Measurements from ENCODE around the gene BCAS3.

BCAS3 gene

GRCh38 chr17:61058066-61058465 lies 380.4 kb downstream of the BCAS3 start:
- no peak for DNase-seq

- no peak for DNase-seq
Measured at GRCh38 chr17:61063528-61063927, 385.9 kb downstream of the BCAS3 start.

DNA sequence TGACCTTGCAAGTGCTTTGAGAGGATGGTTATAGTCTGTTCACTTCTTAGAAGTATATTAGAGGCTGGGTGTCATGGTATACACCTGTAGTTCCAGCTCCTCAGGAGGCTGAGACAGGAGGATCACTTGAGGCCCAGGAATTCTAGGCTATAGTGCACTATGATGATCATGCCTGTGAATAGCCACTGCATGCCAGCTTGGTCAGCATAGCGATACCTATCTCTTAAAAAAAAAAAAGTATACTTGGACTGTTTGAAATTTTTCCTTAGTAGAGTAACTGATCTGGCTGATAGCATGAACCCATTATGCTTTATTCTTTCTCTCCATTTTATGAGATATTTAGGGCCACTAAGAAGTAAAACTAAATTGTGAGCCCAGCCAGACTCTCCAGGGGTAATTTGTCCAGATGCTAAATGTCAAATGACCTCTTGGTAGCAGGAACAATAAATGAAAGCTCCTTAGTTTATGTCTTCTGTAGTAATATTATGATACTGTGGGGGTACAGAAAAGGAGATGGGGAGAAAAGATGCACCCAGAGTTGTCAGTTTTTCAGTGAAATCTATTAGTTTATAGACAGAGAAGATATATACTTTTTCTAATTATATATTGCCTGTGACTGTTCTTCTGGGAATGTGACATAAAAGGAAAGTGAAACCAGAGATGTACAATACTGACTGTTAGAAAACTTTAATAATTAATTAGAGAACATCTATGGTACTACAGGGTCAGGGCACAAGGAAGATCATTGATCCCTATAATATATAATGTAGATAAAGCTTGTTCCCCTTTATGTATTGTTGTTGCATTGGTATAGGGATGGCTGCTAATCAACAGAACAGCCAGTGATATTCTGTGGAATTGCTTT lies 386.7 kb downstream of the BCAS3 start:
- no peak for DNase-seq

DNA sequence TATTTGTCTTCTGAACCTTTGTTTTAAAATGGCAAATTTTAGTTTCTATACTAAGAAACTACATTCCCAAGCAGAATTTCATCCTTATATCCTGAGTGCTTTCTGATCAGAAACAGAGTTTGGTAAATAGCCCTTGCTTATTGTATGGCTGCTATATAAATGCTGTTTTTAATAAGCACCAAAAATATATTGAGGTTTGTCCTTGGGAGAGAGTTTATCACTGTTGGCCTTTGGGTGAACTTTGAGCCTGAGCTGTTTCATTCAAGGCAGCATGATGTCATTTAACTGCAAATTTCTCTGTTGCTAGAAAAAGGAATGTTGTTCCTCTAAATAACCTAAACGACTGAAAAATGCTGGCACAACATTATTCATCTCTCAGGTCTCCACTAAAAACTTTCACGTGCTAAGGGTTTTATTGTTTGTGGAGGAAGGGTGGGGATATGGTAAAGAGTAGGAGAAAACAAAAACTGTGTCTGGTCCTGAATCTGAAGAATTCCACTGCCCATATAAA lies 387.7 kb downstream of the BCAS3 start:
- no peak for DNase-seq

DNA sequence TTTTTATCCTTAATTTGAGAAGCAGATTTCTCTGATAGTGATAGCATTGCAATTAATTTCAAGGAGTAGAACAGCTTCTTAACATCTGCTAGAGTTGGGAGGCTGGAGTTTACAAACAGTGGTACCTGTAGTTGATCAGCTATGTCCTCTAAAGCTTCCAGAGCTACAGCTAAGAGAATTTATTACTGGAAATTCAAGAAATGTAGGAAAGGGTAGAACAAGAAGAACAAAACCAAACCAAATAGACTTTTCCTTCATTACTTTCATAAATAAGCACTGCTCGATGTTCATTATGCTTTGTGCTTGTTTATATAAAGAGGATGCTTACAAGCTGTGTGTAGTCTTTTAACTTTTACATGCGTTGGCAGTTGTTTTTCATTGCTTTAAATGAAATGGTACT lies 388.4 kb downstream of the BCAS3 start:
- no peak for DNase-seq

DNA sequence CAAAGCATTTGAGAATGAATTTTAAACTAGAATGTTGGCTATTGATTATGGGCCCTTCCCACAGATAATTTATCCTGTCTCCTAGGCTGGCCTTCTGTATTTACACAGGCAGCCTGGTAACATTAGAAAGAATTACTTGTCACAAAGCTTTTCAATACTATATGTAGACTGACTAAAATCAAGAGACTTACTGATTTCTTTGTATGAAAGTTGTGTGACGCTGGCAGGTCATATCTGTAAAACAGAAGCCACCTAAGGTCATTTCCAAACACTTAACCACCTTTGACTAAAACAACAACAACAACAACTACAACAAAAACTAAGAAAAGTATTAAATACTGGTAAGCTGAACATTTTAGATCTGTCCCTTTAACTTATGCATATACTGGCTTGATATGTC lies 393.0 kb downstream of the BCAS3 start:
- no peak for DNase-seq

DNA sequence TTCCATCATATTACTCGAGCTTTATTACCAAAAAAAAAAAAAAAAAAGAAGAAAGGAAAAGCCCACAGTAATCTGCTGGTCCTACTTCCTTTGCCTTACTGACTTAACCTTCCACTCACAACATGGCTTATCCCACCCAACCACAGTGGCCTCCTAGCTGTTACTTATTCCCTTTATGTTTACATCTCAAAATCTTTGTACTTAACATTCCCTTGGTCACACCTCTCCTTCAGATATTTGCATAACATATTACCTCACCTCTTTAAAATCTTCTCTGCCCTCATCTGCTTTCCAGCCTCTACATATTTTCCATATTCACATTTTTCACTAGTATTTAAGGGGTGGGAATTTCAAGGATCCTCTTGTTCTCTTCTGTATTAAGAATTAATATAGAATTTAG lies 395.0 kb downstream of the BCAS3 start:
- DNase-seq = no peak

DNA sequence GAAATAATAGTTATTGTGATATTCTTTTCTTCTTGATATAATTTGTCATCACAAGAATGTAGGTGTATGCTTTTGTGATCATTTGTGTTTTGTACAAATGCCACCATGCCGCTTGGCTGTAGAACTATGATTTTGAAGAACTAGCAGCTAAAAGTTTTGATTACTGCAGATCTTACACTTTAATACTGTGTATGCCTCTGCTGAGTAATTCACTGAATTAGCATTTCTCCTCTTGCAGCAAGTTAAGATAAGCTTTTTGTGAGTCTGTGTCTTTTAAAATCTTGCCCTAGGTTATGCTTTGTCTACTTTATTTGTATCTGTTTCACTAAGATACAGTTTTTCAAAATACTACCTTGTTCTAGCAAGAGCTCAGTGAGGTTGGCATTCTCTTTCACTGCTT lies 395.5 kb downstream of the BCAS3 start:
- DNase-seq = no peak

- DNase-seq = no peak
Measured at GRCh38 chr17:61073799-61074513, 396.3 kb downstream of the BCAS3 start.

GRCh38 chr17:61075988-61076387 lies 398.3 kb downstream of the BCAS3 start:
- no peak for DNase-seq

DNA sequence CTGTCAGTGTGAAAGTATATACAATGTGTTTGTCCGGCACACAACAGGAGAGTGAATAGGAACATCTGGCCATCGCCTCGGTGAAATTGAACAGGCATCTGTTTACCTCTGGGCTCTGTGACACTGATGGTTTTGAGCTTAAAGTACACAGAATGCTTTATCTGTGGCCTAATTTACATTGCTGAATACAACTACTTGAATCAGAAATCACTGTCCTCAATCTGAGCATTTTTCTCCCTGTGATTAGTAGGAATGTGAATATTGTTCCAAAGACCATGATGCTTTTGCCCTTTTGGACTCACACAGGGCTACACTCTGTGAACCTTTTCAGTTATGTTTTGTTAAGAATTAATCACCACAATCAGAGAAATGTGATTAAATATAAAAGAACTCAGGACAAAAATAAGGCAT lies 399.0 kb downstream of the BCAS3 start:
- DNase-seq = no peak

- no peak for DNase-seq
Measured at GRCh38 chr17:61081959-61082358, 404.3 kb downstream of the BCAS3 start.

GRCh38 chr17:61084260-61084659 lies 406.6 kb downstream of the BCAS3 start:
- DNase-seq = no peak

DNA sequence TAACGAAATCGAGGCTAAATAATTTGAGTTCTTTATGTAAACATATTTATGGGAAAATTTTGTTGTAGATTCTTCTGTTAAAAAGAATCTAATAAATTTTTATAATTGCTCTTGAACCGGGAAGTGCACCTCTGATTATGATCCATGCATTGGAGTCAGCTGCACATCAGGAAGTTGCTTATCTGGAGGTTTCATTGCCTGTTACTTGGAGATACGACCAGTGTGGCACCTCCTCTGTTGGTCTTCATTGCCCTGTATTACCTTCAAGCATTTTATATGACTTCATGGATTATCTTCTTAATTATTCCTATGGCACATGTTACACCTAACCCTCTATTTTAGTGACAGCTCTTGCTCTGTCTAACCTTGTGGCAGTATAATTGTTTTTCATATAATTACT lies 409.4 kb downstream of the BCAS3 start:
- DNase-seq = no peak

GRCh38 chr17:61088556-61088955 lies 410.9 kb downstream of the BCAS3 start:
- no peak for DNase-seq

DNA sequence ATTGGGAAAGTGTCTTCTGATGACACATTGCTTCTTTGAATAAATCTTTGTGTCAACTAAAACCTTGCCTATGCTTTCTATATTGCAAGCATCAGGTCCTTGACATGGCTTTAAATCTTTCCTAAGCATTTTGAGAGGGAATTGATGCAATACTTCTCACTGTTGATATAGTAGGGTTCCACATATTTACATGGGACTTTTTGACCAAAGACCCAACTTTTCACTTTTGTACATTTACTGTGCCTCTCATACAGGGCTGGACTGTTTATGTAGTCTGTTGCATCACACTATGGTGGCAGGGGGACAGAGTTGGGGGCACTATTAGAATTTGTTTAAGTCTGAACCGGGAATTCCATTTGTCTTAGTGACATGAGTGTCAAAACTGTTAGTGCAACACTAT lies 413.4 kb downstream of the BCAS3 start:
- no peak for DNase-seq

DNA sequence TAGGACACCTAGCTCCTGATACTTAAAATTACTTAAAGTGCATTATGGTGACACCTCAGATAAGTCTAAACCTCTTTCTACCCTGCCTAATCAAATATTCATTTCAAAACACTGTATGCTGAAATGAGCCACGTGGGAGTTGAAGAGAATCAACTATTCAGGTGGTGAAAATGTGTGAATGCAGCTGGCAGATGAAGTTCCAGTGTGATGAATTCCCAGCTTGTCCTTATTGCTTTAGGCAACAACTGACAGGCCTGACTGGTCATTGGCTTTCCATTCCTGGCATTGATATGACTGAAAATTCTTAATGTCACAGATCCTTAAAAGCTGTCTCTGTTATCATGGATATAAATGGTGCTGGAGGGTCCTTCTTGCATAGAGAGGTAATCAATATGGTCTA lies 420.1 kb downstream of the BCAS3 start:
- no peak for DNase-seq

GRCh38 chr17:61106354-61106753 lies 428.7 kb downstream of the BCAS3 start:
- no peak for DNase-seq

- no peak for DNase-seq
Measured at GRCh38 chr17:61116577-61116976, 438.9 kb downstream of the BCAS3 start.

DNA sequence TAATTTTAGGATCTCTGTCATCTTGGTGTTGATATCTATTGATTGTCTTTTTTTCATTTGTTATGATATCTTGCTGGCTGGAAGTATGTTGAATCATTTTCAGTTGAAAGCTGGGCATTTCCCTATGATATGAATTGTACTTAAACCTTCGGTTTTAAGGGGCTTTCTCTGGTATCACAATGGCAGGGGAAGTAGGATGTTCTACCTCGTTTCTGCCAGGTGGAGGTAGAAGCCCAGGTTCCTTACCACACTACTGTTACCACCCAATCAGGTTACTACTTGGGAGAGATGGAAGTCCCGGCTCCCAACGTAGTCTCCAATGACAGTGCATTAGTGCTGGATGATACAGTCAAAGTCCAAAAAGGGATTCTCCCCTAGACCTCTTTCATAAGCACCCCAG lies 440.3 kb downstream of the BCAS3 start:
- no peak for DNase-seq

DNA sequence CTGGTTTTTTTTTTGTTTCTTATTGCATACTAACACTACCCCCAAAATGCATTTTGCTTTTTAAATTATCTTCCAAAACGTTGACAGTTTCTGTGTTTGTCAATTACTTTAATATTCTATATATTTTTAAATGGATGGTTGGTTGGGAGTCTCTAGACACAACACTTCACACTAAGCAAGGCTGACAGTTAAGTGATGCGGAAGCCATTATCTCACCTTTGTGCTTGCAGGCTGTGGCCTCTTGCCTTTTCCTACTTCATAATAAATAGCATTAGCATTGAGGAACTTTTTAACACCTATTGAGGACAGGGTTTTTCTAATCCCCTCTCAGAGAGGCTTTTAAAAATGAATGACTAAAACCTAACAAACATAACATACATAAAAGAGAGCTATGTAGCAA lies 441.2 kb downstream of the BCAS3 start:
- no peak for DNase-seq

- no peak for DNase-seq
Measured at GRCh38 chr17:61122326-61122913, 444.8 kb downstream of the BCAS3 start.

Measured in nucleus accumbens (tissue), 56 donors.